GM18861 (cell line): ENCODE results near the gene RIMS4.

Source experiments
- ATAC-seq: cut with Tn5 transposase; IDR thresholded peaks from one replicate; pipeline ENCODE4 v1.9.1; 2021; ENCODE audit not compliant: unreplicated experiment

RIMS4 gene

DNA sequence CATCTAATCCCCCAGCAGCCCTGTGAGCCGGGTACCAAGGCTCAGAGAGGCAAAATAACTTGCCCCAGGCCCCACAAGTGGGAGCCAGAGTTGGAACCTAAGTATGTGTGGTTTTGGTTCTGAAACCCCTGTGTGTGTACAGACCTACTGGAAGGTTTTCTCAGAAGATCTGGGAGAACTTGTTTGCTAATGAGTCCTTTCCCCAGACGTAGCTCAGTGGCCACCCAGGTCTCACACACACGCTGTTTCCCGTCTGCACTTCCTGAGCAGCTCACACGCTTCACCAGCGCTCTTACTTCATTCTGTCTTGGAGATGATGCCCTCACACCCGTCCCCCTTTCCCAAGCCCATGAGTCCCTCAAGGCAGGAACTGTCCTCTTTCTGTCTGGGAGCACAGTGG lies 87.0 kb downstream of the RIMS4 start:
- no peak for ATAC-seq

DNA sequence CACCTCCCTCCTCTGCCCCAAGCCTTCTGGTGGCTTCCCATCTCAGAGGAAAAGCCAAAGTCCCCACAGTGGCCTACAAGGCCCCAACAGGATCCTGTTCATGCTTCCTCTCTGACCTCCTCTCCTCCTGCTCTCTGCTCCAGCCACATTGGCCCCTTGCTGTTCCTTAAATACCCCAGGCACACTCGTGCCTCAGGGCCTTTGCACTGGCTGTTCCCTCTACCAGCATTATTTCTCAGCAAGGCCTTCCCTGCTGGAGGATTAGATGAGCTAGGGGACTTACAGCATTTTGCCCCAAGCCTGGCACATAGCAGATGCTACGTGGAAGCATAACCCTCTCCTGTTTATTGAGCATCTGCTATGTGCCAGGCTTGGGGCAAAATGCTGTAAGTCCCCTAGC lies 87.4 kb downstream of the RIMS4 start:
- ATAC-seq, result no peak

DNA sequence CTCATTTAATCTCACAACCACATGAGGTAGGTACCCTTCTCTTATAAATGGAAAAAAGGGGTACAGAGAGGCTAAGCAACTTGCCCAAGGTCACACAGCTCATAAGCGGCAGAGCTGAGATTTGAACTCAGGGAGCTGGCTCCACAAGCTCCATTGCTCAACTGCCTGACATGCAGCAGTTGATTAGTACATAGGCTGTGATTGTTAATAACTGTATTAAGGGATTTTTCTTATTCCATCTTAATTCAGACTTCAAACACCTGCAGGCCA lies 88.6 kb downstream of the RIMS4 start:
- ATAC-seq, result no peak

GRCh38 chr20:44720997-44721784 lies 89.2 kb downstream of the RIMS4 start:
- ATAC-seq, result no peak

DNA sequence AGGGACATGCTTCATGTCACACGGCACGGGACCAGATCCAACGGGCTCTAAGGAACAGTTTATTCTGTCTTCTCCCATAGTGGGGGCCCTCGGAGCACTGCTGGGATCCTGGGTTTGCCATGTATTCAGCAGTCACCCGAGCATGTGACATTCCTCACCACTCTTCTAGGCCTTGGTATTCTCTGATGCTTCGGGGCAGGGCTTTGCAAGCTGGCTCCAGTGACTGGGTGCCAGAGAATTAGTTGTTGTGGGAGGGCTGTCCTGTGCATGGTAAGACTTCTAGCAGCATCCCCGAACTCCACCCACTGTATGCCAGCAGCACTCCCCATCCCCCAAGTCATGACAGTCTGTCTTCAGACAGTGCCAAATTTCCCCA lies 89.7 kb downstream of the RIMS4 start:
- ATAC-seq, result no peak

DNA sequence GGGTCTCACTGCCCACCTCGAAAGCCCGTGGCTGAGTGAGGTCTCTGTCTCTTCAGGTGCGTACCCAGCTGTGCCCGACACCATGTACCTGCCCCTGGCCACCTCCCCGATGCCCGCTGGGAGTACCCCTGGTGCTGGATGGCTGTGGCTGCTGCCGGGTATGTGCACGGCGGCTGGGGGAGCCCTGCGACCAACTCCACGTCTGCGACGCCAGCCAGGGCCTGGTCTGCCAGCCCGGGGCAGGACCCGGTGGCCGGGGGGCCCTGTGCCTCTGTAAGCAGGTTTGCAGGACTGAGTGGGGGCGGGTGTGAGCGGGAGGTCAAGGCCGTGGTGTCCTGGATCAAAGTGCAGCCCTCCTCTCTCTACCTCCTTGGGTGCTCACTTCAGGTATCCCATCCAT lies 90.5 kb downstream of the RIMS4 start:
- no peak for ATAC-seq

- no peak for ATAC-seq
These were observed 92.4 kb downstream of the RIMS4 start for GRCh38 chr20:44717986-44718385.

DNA sequence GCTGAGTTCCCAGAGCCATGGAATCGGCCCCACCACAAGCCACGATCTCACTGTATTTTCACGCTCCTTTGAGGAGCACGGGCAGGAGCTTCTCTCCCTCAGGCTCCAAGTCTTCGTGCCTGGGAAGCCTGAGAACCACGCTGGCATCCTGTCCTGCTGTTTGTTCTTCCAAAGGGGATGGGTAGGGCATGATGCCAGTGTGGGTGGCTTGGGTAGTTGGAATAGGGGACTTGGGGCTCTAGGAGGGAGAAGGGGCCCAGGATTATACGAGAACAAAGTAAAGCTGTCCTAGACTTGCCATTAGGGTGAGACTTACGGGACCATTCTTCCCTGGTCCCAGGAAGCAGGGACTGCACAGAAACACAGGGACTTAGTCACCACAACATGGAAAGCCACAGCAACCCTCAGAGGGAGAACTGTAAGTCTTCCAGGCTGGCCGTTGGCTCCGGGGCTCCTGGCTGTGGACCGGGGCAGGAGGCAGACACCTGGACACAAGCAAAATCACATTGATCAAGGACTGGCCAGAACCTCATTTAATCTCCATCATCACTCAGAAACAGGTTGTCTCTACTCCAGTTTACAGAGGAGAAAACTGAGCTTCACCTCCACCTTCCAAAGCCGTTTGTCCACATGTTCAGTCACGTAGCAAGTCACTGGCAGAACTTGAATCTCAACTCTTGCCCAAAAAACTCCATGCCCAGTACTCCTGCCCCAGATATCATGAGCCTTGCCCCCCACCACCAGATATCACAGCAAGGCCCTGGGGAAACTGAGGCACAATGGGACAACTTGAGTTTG lies 93.8 kb downstream of the RIMS4 start:
- ATAC-seq, result no peak

DNA sequence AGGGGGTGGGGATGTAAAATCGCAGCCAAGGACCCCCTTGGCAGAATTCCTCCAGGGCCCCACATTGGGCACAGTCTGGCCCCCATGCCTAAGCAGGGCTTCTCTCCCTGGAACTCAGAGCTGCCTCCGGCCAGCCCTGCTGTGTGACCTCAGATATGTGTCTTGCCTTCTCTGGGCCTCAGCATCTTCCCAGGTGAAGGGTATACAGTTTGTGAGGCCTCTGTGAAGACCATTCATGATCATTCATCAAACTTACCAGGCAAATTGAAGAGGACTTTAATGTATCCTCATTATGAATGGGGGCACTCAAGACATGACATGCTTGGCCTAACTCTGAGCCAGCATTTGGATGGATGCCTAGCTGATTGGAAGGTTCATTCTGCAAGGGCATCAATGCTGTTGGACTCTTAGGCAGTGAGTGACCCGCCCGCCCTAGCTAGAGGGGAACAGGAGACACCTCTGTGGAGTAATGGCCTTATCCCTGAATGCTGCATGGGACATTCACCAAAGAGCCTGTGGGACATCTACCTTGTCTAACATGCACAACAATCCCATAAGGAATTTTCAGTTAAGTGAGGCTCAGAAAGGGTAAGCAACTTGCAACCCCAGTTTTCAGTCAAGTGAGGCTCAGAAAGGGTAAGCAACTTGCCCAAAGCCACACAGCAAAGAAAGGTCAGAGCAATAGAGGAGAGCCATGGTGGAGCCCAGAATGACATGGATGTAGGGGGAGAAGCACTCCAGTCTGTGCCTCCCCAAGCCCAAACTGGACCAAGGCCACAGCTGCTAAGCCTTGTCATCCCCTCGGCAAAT lies 94.6 kb downstream of the RIMS4 start:
- no peak for ATAC-seq

DNA sequence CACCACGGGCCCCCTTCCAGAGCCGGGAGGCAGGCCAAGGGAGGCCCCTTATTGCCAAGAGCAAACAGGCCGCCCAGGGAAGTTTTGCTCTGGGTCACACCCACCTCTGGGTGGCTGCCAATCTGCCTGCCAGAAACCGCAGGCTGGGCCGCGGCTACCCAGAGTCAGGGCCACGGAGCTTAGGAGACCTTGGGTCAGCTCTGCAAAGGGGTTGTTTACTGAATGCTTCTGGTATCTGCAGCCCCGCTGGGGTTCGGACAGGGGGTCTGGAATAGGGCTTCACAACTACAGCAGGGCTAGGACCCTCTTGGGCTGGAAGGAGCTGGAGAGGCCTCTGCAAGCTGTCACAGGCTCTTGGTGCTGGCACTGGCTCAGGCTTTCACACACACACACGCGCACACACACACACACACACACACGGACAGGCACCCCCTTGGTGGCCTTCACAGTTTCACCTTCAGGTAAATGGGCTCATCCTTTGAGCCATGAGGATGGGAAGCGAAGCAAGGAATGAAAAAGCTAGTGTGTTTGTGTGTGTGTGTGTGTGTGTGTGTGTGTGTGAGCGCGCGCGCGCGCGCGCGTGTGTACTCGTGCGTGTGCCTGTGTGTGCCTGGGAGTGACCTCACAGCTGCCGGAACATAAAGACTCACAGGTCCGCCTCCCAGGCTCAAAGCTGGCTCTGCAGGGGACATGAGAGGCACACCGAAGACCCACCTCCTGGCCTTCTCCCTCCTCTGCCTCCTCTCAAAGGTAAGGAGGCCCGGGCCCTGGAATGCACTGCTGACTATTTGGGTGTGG lies 95.4 kb downstream of the RIMS4 start, which contains the start of gene CCN5:
CCN5 (plus strand) TSS at position 669 of the 798 bp plus-strand sequence; CDS start at position 691, 22 bp downstream.
- ATAC-seq, result no peak

DNA sequence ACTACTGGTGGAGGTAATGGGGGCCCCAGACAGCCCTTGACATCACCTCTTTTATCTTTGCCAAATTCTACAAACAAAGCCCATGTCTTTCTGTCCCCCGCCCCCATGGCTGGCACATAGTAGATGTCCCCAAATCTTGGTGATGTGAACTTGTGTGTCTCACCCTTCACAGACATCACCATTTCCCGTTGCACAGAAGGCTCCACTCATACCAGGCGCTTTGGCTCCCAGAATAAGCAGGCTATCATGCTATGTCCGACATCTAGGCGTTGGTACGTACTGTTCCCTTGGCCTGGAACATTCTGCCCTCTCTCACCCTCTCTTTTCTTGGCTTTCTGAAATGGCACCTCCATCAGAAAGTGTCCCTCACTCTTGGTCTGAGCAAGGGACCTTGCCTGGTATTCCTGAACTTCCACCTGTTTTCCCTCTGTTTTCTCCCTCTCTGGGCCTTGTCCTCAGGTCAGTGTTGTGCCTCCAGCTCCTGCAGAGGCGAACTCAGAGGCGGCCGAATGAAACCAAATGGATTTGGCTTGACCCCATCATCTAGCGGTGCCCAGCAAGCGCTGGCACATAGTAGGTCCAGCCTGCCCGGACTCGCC lies 96.1 kb downstream of the RIMS4 start:
- no peak for ATAC-seq

- no peak for ATAC-seq
These were observed 99.1 kb downstream of the RIMS4 start for GRCh38 chr20:44711237-44711636.

GRCh38 chr20:44709797-44710196 lies 100.5 kb downstream of the RIMS4 start:
- no peak for ATAC-seq

DNA sequence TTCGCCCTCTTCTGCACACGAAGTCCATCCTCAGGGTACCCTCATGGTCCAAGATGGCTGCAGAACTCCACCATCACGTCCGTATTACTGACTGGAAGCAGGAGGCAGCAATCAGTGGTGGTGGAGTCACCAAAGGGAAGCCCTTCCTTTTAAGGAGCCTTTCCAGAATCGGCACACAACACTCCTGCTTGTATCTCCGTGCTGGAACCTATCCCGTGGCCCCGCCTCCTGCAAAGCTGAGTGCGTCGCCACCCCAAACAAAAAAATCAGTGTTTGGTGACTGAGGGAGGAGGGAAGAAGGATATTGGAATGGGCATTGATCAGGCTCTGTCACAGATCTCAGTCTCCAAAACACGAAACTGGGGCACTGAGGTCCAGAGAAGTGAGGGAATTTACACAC lies 101.0 kb downstream of the RIMS4 start:
- ATAC-seq, result no peak

GRCh38 chr20:44707018-44707579 lies 103.2 kb downstream of the RIMS4 start:
- ATAC-seq, result no peak

DNA sequence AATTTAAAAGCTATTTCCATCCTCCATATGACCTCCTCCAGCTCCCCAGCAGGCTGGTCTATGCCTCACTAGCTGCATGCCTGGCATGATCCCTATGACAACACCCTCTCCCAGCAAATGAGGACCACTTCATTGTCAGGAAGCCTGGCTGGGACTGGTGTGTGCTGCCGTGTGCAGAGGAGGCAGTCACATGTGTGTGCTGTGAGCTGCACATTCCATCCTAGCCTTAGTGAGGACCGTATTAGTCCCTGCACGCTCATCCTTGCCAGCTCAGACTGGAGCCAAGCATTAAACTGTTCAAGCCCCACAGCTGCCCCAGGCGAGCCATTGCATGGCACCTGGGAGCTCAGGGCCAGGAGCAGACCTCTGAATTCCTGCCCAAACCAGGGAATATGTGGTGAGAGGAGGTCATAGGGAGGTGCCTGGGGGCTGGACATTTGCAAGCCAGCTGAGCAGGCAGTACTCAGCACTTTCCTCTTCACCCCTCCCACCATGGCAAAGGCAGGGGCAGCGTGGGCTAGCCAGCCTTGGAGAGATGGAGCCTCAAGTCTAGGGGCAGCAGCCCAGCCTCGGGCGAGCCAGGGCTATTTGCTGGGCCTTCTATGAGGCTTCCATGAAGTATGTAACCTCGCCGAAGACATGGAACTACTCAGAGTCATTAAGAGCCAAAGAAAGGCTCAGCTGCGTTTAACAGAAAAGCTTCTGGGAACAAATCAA lies 103.9 kb downstream of the RIMS4 start:
- no peak for ATAC-seq

DNA sequence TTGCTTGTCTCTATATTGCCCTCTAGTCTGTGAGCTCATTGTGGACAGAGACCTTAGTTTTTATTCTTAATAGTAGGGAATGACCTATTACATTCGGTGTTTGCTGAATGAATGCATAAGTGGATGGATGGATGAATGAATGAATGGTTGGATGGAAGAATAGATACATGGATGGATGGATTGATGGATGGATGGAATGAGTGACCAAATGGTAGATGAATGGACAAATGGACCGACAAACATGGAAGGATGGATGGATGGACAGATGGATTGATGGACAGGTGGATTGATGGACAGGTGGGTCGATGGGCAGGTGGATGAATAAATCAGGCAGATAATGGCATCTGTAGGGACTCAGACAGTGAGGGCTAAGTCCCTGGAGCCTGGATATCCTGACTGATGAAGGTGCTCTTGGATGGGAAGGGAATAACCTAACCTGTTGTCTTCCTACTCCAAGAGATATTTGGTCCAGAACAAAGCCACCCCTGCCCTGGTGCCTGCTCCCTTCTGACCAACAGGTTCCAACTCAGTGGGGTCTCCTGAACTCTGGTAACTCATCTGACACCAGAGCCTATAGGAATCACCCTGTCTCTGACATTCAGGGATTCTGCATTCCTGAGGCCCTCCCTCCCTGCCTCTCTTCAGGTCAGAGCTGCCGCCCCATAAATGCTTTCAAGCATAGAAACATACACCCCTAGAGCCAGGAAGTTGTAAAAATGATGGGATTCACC lies 104.8 kb downstream of the RIMS4 start:
- no peak for ATAC-seq

DNA sequence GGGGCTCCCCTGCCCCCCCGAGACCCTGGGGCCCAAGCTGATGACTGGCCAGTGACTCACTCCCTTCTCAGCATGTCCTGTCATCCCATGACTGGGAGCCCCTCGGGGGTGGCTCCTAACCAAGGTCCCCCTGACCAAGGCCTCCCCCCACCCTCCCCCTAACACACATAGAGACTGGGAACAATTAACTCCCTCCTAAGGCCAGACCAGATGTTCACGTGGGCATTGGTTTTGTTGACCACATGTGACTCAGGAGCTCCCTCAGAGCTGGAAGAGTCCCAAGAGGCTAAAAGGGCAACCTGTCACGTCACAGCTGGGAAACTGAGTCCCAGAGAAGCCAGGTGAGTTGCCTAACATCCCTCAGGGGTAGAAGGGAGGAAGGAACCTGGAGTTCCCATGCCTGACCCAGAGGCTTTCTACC lies 105.8 kb downstream of the RIMS4 start:
- no peak for ATAC-seq

- ATAC-seq, result no peak
These were observed 106.3 kb downstream of the RIMS4 start for GRCh38 chr20:44703956-44704488.
